NB4 (cell line): ENCODE measurements around the gene GPR137C.

Source experiments
- POLR2A ChIP-seq: IDR thresholded peaks from 2 replicates; pipeline ENCODE4 v1.6.1; 2011; ENCODE audit warnings: mild to moderate bottlenecking; ENCODE audit not compliant: insufficient read length; ENCODE audit errors: extremely low read depth
- TF ChIP-seq, protein P1 (sequence below): IDR thresholded peaks from one replicate; pipeline ENCODE4 v1.5.1; 2012; ENCODE audit warnings: low read depth, low read length
- TF ChIP-seq, protein P2 (sequence below): IDR thresholded peaks from 2 replicates; pipeline ENCODE4 v1.6.1; 2011; ENCODE audit warnings: low read depth, low read length

DNA sequence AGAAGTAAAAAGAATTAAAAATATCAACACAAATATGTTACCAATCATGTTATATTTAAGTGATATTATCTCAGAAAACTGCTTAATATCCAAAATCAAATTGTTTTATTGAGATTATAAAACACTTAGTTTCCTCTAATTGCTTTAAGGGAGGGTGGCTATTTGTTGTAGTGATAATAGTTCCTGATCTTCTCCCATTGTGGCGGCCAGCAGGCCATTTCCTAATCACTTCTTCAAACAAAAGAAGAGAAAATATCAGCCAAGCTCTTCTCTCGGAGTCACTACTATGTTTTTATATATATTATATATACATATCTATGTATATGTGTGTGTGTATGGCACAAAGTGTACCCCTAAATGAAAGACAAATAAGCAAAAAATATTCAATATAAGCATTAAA lies 111.2 kb downstream of the GPR137C start:
- TF ChIP-seq POLR2A, result no peak
- TF ChIP-seq, protein P1, sequence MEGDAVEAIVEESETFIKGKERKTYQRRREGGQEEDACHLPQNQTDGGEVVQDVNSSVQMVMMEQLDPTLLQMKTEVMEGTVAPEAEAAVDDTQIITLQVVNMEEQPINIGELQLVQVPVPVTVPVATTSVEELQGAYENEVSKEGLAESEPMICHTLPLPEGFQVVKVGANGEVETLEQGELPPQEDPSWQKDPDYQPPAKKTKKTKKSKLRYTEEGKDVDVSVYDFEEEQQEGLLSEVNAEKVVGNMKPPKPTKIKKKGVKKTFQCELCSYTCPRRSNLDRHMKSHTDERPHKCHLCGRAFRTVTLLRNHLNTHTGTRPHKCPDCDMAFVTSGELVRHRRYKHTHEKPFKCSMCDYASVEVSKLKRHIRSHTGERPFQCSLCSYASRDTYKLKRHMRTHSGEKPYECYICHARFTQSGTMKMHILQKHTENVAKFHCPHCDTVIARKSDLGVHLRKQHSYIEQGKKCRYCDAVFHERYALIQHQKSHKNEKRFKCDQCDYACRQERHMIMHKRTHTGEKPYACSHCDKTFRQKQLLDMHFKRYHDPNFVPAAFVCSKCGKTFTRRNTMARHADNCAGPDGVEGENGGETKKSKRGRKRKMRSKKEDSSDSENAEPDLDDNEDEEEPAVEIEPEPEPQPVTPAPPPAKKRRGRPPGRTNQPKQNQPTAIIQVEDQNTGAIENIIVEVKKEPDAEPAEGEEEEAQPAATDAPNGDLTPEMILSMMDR, result no peak
- TF ChIP-seq, protein P2, sequence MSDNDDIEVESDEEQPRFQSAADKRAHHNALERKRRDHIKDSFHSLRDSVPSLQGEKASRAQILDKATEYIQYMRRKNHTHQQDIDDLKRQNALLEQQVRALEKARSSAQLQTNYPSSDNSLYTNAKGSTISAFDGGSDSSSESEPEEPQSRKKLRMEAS, result no peak
